HepG2 (cell line): ENCODE data around the gene ZNF814. TPM values are rescaled to one million over a fixed set of nuclear protein-coding genes. Genes with fewer than 3 reads are reported as not detected.

Experiments used
- ARNTL ChIP-seq: sonication (generic); formaldehyde crosslinking; IDR thresholded peaks from 2 replicates; pipeline ENCODE4 v1.4.0; 2020; ENCODE audit warnings: mild to moderate bottlenecking, missing genetic modification reagents
- ATF2 ChIP-seq: sonication (generic); formaldehyde crosslinking; IDR thresholded peaks from 2 replicates; pipeline ENCODE4 v1.4.0; 2020; ENCODE audit warnings: missing genetic modification reagents
- CEBPZ ChIP-seq: IDR thresholded peaks from 2 replicates; pipeline ENCODE4 v1.6.1; 2012; ENCODE audit warnings: low read length, improper control_type of control experiment
- DRAP1 ChIP-seq: IDR thresholded peaks from 2 replicates; pipeline ENCODE4 v1.6.1; 2016; ENCODE audit warnings: missing genetic modification reagents, missing compliant biosample characterization
- ESRRA ChIP-seq: sonication (generic); formaldehyde crosslinking; IDR thresholded peaks from 2 replicates; pipeline ENCODE4 v1.5.1; 2020; ENCODE audit warnings: mild to moderate bottlenecking, low read depth, missing genetic modification reagents
- GRHL1 ChIP-seq: sonication (generic); formaldehyde crosslinking; conservative IDR thresholded peaks from 2 replicates; pipeline ENCODE4 v1.8.0; 2022; ENCODE audit warnings: missing genetic modification reagents
- GZF1 ChIP-seq: sonication (generic); formaldehyde crosslinking; IDR thresholded peaks from 2 replicates; pipeline ENCODE4 v1.5.1; 2020; ENCODE audit warnings: mild to moderate bottlenecking, missing genetic modification reagents
- HOXA3 ChIP-seq: sonication (generic); formaldehyde crosslinking; IDR thresholded peaks from 2 replicates; pipeline ENCODE4 v1.5.0; 2020; ENCODE audit warnings: missing genetic modification reagents
- IRF2 ChIP-seq: IDR thresholded peaks from 2 replicates; pipeline ENCODE4 v1.6.1; 2018; ENCODE audit warnings: missing genetic modification reagents, missing compliant biosample characterization
- KLF11 ChIP-seq: IDR thresholded peaks from 2 replicates; pipeline ENCODE4 v1.6.1; 2016; ENCODE audit warnings: missing compliant biosample characterization
- NPAS2 ChIP-seq: sonication (generic); formaldehyde crosslinking; IDR thresholded peaks from 2 replicates; pipeline ENCODE4 v1.8.0; 2022; ENCODE audit warnings: mild to moderate bottlenecking, missing genetic modification reagents, borderline replicate concordance
- POGK ChIP-seq: sonication (generic); formaldehyde crosslinking; conservative IDR thresholded peaks from 2 replicates; pipeline ENCODE4 v1.8.0; 2022; ENCODE audit warnings: mild to moderate bottlenecking, moderate library complexity, missing genetic modification reagents
- PRDM4 ChIP-seq: sonication (generic); formaldehyde crosslinking; IDR thresholded peaks from 2 replicates; pipeline ENCODE4 v1.9.0; 2021; ENCODE audit warnings: missing genetic modification reagents, borderline replicate concordance
- ZNF292 ChIP-seq: sonication (generic); formaldehyde crosslinking; IDR thresholded peaks from 2 replicates; pipeline ENCODE4 v1.8.1; 2022; ENCODE audit warnings: mild to moderate bottlenecking, low read depth, missing genetic modification reagents, borderline replicate concordance
- ZNF451 ChIP-seq: sonication (generic); formaldehyde crosslinking; IDR thresholded peaks from 2 replicates; pipeline ENCODE4 v1.5.0; 2020; ENCODE audit warnings: mild to moderate bottlenecking, missing genetic modification reagents
- ZNF562 ChIP-seq: sonication (generic); formaldehyde crosslinking; IDR thresholded peaks from 2 replicates; pipeline ENCODE4 v1.8.0; 2022; ENCODE audit warnings: missing genetic modification reagents, borderline replicate concordance
- ZNF790 ChIP-seq: sonication (generic); formaldehyde crosslinking; IDR thresholded peaks from 2 replicates; pipeline ENCODE4 v1.8.0; 2022; ENCODE audit warnings: missing genetic modification reagents, mild to moderate bottlenecking, borderline replicate concordance
- polyA plus RNA-seq, 8 experiments: library from polyadenylated mRNA; depleted of rRNA in 3 of 8; stranded (reverse) in 7 of 8; unstranded in 1 of 8; fragments of >200 nt; fragmentation: Illumina TruSeq in 4 of 8; extraction: Trizol in 4 of 8; gene quantifications; 2 replicates each; pipeline versions ENCODE4 v1.2.1 to v1.2.3, GENCODE V29; 2011 to 2016; ENCODE audit warnings: low read depth in 4 of 8, missing spikeins in 1 of 8, mixed read lengths in 1 of 8; ENCODE audit not compliant: insufficient read depth in 1 of 8
- total RNA-seq, 5 experiments: library from RNA; depleted of rRNA; stranded (reverse); fragments of >200 nt; fragmentation: Illumina TruSeq; extraction: Trizol; gene quantifications; 2 replicates each; pipeline ENCODE4 v1.2.3, GENCODE V29; 2016; ENCODE audit warnings: low read depth in 1 of 5

The ZNF814 gene
- total and polyA plus RNA-seq, 2 of the 13 experiments (the other 11 are each of a cell fraction or from before 2014, with no cell fraction given) = 2.5 to 3.4 TPM

- TF ChIP-seq NPAS2 (CRISPR knock-in tag) = no peak
- peak; percentile 81; the same call in 1 of the 2 replicates for TF ChIP-seq KLF11 (CRISPR knock-in tag)
- TF ChIP-seq IRF2 (CRISPR knock-in tag) = peak; percentile 58; the same call in 1 of the 2 replicates
- TF ChIP-seq ZNF292 = no peak
- TF ChIP-seq POGK = peak; percentile 67; the same call in 1 of the 2 replicates
- no peak for TF ChIP-seq GRHL1 (CRISPR knock-in tag)
- peak; percentile 90 for TF ChIP-seq DRAP1 (CRISPR knock-in tag)
- no peak for TF ChIP-seq CEBPZ
- no peak for TF ChIP-seq ESRRA (CRISPR knock-in tag)
- TF ChIP-seq PRDM4 (CRISPR knock-in tag) = no peak
- no peak for TF ChIP-seq ARNTL (CRISPR knock-in tag)
- TF ChIP-seq ZNF790 (CRISPR knock-in tag) = no peak
- TF ChIP-seq GZF1 (CRISPR knock-in tag) = no peak; the same call in 1 of the 2 replicates
- TF ChIP-seq ZNF562 (CRISPR knock-in tag) = no peak
- no peak for TF ChIP-seq ZNF451 (CRISPR knock-in tag)
- peak; percentile 88 for TF ChIP-seq HOXA3 (CRISPR knock-in tag)
- 0 out of 2 replicates have a peak, but pooled peaks have one; percentile 32 for TF ChIP-seq ATF2
Observed at GRCh38 chr19:57819475-57820148, 69.2 kb downstream of the ZNF814 start (continued).
